GM23338 (cell line): ENCODE results near the gene TMEM163. TPM values are rescaled to one million over a fixed set of nuclear protein-coding genes. Genes with fewer than 3 reads are reported as not detected.

Experiments used
- ATAC-seq: fragments of 200-7000 bp; cut with Tn5 transposase; 3 replicates; pipeline ENCODE4 v1.9.1; 2020
- DNase-seq: peaks from one replicate; pipeline ENCODE4 v3.0.0-alpha.2; 2015; ENCODE audit warnings: low spot score
- H2AFZ ChIP-seq: fragments of 200-600 bp; sonication (generic); 2 replicates; pipeline ENCODE4 v1.8.0; 2016; ENCODE audit warnings: antibody characterized with exemption, mild to moderate bottlenecking, moderate library complexity
- H3F3A ChIP-seq: fragments of 200-600 bp; sonication (generic); replicated peaks from 2 replicates; pipeline ENCODE4 v1.8.0; 2017; ENCODE audit warnings: antibody characterized with exemption, mixed run types, low read depth
- H3K27ac ChIP-seq: fragments of 200-600 bp; sonication (generic); 2 replicates; pipeline ENCODE4 v1.6.1; 2016; ENCODE audit warnings: low read depth
- H3K27me3 ChIP-seq: fragments of 200-600 bp; sonication (generic); 2 replicates; pipeline ENCODE4 v1.8.0; 2016; ENCODE audit warnings: mild to moderate bottlenecking, mixed run types, moderate library complexity; ENCODE audit not compliant: insufficient read depth
- H3K36me3 ChIP-seq: fragments of 200-600 bp; sonication (generic); 2 replicates; pipeline ENCODE4 v1.8.0; 2016; ENCODE audit warnings: mild to moderate bottlenecking; ENCODE audit not compliant: insufficient read depth
- H3K4me1 ChIP-seq: fragments of 200-600 bp; sonication (generic); 2 replicates; pipeline ENCODE4 v1.8.0; 2016; ENCODE audit warnings: mild to moderate bottlenecking, moderate library complexity; ENCODE audit not compliant: insufficient read depth
- H3K4me2 ChIP-seq: fragments of 200-600 bp; sonication (generic); 2 replicates; pipeline ENCODE4 v1.7.1; 2017; ENCODE audit warnings: mixed run types
- H3K4me3 ChIP-seq: fragments of 200-600 bp; sonication (generic); 2 replicates; pipeline ENCODE4 v1.6.1; 2016; ENCODE audit warnings: mixed run types
- H3K79me2 ChIP-seq: fragments of 200-600 bp; sonication (generic); replicated peaks from 2 replicates; pipeline ENCODE4 v1.8.0; 2017; ENCODE audit warnings: mild to moderate bottlenecking; ENCODE audit not compliant: insufficient read depth
- H3K9me2 ChIP-seq: fragments of 200-600 bp; sonication (generic); 2 replicates; pipeline ENCODE4 v1.8.0; 2017; ENCODE audit not compliant: insufficient read depth
- H4K20me1 ChIP-seq: fragments of 200-600 bp; sonication (generic); replicated peaks from 2 replicates; pipeline ENCODE4 v1.8.0; 2017; ENCODE audit warnings: mild to moderate bottlenecking; ENCODE audit not compliant: insufficient read depth
- H3K27ac Mint-ChIP-seq: 2 replicates; pipeline ENCODE4 v1.8.0; 2020; ENCODE audit warnings: inconsistent platforms, mild to moderate bottlenecking, moderate library complexity, mixed read lengths
- H3K27me3 Mint-ChIP-seq: 3 replicates; pipeline ENCODE4 v1.8.0; 2022; ENCODE audit warnings: low read depth, mild to moderate bottlenecking, moderate library complexity, mixed read lengths, inconsistent platforms; ENCODE audit not compliant: insufficient read depth, poor library complexity
- H3K36me3 Mint-ChIP-seq: 3 replicates; pipeline ENCODE4 v1.8.0; 2021; ENCODE audit warnings: low read depth, mild to moderate bottlenecking, inconsistent platforms, moderate library complexity, mixed read lengths
- H3K4me1 Mint-ChIP-seq: 3 replicates; pipeline ENCODE4 v1.8.0; 2020; ENCODE audit warnings: mild to moderate bottlenecking, inconsistent platforms, mixed read lengths
- H3K4me3 Mint-ChIP-seq: 3 replicates; pipeline ENCODE4 v1.8.0; 2021; ENCODE audit warnings: moderate library complexity, mild to moderate bottlenecking, inconsistent platforms, mixed read lengths
- H3K9me3 Mint-ChIP-seq: 3 replicates; pipeline ENCODE4 v1.8.0; 2020; ENCODE audit warnings: moderate library complexity, mild to moderate bottlenecking, inconsistent platforms, mixed read lengths
- CREB1 ChIP-seq: fragments of 250-450 bp; sonication (Bioruptor Pico); IDR thresholded peaks from 2 replicates; pipeline ENCODE4 v1.5.0; 2020; ENCODE audit warnings: low read depth, mild to moderate bottlenecking, moderate library complexity
- EZH2phosphoT487 ChIP-seq: fragments of 200-600 bp; sonication (generic); IDR thresholded peaks from one replicate; pipeline ENCODE4 v1.8.1; 2018; ENCODE audit warnings: antibody characterized with exemption; ENCODE audit not compliant: unreplicated experiment
- JUNB ChIP-seq: IDR thresholded peaks from one replicate; pipeline ENCODE4 v1.6.1; 2016; ENCODE audit warnings: antibody characterized with exemption; ENCODE audit not compliant: unreplicated experiment
- STAT1 ChIP-seq: IDR thresholded peaks from one replicate; pipeline ENCODE4 v1.6.1; 2016; ENCODE audit warnings: antibody characterized with exemption; ENCODE audit not compliant: unreplicated experiment
- polyA plus RNA-seq: library from polyadenylated mRNA; unstranded; fragments of >200 nt; fragmentation: Nextera tagmentation; extraction: Ambion mirVana; gene quantifications from 2 replicates; pipeline ENCODE4 v1.2.1, GENCODE V29; 2016
- total RNA-seq: library from RNA; depleted of rRNA; stranded (reverse); fragments of >200 nt; shearing (Covaris generic); gene quantifications from 2 replicates; pipeline ENCODE4 v1.2.3, GENCODE V29; 2014
- TF ChIP-seq, protein P1 (sequence below): fragments of 250-450 bp; sonication (Bioruptor Pico); IDR thresholded peaks from 2 replicates; pipeline ENCODE4 v1.5.0; 2020; ENCODE audit warnings: mild to moderate bottlenecking, moderate library complexity
- TF ChIP-seq, protein P2 (sequence below), 2 experiments: fragments of 200-600 bp in 1 of 2; sonication (generic) in 1 of 2; conservative IDR thresholded peaks; 2 replicates each; pipeline versions ENCODE4 v1.5.1 to v1.6.1; 2016 to 2017; ENCODE audit warnings: antibody characterized with exemption in 2 of 2, low read depth in 2 of 2, mild to moderate bottlenecking in 2 of 2, moderate library complexity in 1 of 2

TMEM163 gene
- total and polyA plus RNA-seq, 2 experiments from 2014 or later: 1.1 to 1.8 TPM

DNA sequence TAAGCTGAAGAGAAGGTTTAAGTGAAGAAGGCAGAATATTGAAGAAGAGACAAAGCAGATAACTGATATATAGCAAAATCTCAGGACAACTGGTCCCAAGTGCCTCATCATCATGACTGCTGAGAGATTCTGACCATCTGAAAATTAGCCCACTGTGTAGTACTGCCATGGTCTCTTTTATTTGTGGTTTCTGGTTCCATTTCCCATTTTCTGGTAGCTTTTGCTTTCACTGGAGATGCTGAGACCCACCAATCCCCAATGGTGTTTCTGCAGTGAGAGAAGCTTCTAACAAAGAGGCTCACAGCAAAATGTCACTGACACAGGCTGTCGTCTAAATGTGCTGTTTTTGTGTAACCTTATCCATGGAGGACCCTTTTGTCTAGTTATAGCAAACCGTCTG, 79.5 kb downstream of the TMEM163 start (continued):
- TF ChIP-seq, protein P1, sequence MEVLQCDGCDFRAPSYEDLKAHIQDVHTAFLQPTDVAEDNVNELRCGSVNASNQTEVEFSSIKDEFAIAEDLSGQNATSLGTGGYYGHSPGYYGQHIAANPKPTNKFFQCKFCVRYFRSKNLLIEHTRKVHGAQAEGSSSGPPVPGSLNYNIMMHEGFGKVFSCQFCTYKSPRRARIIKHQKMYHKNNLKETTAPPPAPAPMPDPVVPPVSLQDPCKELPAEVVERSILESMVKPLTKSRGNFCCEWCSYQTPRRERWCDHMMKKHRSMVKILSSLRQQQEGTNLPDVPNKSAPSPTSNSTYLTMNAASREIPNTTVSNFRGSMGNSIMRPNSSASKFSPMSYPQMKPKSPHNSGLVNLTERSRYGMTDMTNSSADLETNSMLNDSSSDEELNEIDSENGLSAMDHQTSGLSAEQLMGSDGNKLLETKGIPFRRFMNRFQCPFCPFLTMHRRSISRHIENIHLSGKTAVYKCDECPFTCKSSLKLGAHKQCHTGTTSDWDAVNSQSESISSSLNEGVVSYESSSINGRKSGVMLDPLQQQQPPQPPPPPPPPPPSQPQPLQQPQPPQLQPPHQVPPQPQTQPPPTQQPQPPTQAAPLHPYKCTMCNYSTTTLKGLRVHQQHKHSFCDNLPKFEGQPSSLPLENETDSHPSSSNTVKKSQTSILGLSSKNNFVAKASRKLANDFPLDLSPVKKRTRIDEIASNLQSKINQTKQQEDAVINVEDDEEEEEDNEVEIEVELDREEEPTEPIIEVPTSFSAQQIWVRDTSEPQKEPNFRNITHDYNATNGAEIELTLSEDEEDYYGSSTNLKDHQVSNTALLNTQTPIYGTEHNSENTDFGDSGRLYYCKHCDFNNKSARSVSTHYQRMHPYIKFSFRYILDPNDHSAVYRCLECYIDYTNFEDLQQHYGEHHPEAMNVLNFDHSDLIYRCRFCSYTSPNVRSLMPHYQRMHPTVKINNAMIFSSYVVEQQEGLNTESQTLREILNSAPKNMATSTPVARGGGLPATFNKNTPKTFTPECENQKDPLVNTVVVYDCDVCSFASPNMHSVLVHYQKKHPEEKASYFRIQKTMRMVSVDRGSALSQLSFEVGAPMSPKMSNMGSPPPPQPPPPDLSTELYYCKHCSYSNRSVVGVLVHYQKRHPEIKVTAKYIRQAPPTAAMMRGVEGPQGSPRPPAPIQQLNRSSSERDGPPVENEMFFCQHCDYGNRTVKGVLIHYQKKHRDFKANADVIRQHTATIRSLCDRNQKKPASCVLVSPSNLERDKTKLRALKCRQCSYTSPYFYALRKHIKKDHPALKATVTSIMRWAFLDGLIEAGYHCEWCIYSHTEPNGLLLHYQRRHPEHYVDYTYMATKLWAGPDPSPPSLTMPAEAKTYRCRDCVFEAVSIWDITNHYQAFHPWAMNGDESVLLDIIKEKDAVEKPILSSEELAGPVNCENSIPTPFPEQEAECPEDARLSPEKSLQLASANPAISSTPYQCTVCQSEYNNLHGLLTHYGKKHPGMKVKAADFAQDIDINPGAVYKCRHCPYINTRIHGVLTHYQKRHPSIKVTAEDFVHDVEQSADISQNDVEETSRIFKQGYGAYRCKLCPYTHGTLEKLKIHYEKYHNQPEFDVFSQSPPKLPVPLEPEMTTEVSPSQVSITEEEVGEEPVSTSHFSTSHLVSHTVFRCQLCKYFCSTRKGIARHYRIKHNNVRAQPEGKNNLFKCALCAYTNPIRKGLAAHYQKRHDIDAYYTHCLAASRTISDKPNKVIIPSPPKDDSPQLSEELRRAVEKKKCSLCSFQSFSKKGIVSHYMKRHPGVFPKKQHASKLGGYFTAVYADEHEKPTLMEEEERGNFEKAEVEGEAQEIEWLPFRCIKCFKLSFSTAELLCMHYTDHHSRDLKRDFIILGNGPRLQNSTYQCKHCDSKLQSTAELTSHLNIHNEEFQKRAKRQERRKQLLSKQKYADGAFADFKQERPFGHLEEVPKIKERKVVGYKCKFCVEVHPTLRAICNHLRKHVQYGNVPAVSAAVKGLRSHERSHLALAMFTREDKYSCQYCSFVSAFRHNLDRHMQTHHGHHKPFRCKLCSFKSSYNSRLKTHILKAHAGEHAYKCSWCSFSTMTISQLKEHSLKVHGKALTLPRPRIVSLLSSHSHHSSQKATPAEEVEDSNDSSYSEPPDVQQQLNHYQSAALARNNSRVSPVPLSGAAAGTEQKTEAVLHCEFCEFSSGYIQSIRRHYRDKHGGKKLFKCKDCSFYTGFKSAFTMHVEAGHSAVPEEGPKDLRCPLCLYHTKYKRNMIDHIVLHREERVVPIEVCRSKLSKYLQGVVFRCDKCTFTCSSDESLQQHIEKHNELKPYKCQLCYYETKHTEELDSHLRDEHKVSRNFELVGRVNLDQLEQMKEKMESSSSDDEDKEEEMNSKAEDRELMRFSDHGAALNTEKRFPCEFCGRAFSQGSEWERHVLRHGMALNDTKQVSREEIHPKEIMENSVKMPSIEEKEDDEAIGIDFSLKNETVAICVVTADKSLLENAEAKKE: no peak
- TF ChIP-seq STAT1: no peak
- TF ChIP-seq EZH2phosphoT487: no peak
- TF ChIP-seq, protein P2, sequence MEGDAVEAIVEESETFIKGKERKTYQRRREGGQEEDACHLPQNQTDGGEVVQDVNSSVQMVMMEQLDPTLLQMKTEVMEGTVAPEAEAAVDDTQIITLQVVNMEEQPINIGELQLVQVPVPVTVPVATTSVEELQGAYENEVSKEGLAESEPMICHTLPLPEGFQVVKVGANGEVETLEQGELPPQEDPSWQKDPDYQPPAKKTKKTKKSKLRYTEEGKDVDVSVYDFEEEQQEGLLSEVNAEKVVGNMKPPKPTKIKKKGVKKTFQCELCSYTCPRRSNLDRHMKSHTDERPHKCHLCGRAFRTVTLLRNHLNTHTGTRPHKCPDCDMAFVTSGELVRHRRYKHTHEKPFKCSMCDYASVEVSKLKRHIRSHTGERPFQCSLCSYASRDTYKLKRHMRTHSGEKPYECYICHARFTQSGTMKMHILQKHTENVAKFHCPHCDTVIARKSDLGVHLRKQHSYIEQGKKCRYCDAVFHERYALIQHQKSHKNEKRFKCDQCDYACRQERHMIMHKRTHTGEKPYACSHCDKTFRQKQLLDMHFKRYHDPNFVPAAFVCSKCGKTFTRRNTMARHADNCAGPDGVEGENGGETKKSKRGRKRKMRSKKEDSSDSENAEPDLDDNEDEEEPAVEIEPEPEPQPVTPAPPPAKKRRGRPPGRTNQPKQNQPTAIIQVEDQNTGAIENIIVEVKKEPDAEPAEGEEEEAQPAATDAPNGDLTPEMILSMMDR (conservative IDR thresholded peaks at IDR 0.05; ENCODE audit: low read depth in 2 of 2): no peak
- no peak for TF ChIP-seq CREB1 (CRISPR knock-in tag)

DNA sequence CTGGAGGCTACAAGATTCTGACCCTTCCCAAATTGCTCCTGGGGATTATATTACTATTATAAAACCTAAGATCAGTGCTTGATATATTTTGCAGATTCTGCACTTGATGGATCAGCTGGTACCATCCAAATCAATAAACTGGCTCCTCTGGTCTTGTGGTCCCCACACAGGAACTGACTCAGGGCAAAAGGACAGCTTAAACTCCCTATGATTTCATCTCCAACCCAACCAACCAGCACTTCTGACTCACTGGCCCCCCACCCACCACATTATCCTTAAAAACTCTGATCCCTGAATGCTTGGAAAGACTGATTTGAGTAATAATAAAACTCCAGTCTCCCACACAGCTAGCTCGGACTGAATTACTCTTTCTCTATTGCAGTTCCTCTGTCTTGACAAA, 82.1 kb downstream of the TMEM163 start:
- Histone ChIP-seq H3K4me3 (no peak overlapping the region), H3K4me2 (no peak overlapping the region), H3K79me2 (no peaks in the 10 kb centered on the region), H2AFZ (no peak overlapping the region), H3K27ac (no peak overlapping the region), H4K20me1 (no peaks in the 10 kb centered on the region), H3F3A (no peaks in the 10 kb centered on the region), H3K4me1 (no peaks in the 10 kb centered on the region), H3K36me3 (no peaks in the 10 kb centered on the region), H3K9me2 (0 out of 2 replicates have a peak, but pooled peaks cover 3% of the 10 kb centered on the region), H3K27me3 (no peaks in the 10 kb centered on the region)
- peaks cover 2% of the 10 kb centered on the region for H3K27me3 Mint-ChIP-seq
- H3K4me1 Mint-ChIP-seq: no peaks in the 10 kb centered on the region
- no peaks in the 10 kb centered on the region for H3K36me3 Mint-ChIP-seq
- ATAC-seq (no peak), DNase-seq (no peak)
- no peak overlapping the region for H3K4me3 Mint-ChIP-seq
- H3K27ac Mint-ChIP-seq: no peak overlapping the region
- H3K9me3 Mint-ChIP-seq: no peaks in the 10 kb centered on the region
- no peak for TF ChIP-seq JUNB
- TF ChIP-seq, protein P1: no peak
- TF ChIP-seq CREB1 (CRISPR knock-in tag): no peak
